Endometrial microvascular endothelial cells (primary cell): ENCODE results near the gene IGFBPL1. TPM values are rescaled to one million over a fixed set of nuclear protein-coding genes. Genes with fewer than 3 reads are reported as not detected.
"Not testable (repeated sequence)": the region's sequence is repeated elsewhere in the genome, so short reads cannot be mapped to it uniquely, and the experiment has no call there.

Experiments used
- in situ Hi-C: cut with HindIII; loops from 2 replicates; pipeline ENCODE4 v1.10.0; 2017; ENCODE audit warnings: low sequenced_read_pairs, low pct_unique_long_range_greater_than_20kb; ENCODE audit errors: inconsistent ontology term
- total RNA-seq: library from RNA; depleted of rRNA; stranded (reverse); fragments of >200 nt; gene quantifications from one replicate; pipeline ENCODE4 v1.2.3, GENCODE V29; 2015; ENCODE audit errors: inconsistent ontology term

IGFBPL1 gene
- total RNA-seq, 1 donor from 2014 or later = not detected

DNA sequence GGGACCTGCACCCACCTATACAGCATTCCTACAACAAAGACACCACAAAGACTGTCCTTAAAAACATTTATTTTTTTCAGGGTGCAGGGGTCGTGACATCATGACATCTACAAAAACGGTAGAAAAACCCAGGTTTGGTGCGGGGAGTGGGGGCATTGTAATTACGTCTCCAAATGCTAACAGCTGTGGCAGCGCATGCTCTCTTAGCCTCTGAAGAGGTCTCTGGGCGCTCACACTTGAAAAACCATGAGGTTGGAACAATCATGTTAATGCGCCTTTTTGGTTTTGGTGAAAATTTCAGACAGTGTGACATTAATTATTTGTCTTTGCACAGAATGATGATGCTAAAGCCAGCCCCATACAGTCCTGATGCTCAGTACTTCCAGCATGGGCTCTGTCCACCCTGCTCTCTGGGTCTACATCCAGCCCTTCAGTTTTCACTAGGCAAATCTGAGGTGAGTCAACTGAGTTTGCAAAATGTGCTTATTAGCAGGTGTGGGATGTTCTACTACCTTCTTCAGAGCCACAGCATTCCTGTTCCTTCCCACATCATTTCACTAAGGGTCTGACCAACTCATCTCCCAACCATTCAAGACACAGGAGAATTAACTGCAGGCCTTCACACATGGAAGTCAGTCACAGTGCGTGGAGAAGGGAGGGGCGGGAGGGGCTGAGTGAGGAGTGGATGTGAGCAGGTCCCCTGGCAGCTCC lies 17.6 kb downstream of the IGFBPL1 start:
- in situ Hi-C loops = no loop called here

DNA sequence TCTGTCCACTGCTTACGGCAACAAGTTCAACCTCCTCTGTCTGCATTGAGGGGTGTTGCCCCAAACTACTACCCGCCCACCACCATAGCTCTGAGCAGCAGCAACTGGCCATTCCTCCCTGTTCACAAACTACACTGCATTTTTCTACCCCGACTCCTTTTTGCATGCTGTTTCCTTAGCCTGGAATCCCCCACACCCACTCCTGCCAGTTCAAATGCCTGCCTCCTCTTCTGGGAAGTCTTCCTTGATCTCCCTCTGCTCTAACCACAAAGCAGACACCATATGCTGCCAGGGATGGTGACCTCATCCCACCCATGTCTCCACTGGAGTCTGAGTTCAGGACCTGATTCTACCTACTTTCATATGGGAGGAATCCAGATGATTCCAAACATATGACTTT lies 18.5 kb downstream of the IGFBPL1 start:
- in situ Hi-C loops = no loop called here

DNA sequence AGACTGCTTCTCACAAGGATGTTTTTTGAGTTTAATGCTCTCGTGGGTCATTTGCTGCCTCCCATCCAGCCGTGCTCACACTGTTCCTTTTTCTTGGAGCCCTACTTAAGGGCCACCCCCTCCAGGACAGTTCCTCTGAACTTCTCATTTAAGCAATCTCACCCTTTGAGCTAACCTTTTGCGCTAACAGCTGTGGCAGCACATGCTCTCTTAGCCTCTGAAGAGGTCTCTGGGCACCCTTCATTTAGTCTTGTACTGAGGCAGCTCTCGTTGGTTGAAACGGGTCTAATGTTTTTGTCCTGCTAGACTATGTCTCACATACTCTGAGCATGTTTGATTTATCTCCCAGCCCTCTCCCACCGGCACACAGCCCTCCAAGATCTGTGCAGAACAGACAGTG lies 19.9 kb downstream of the IGFBPL1 start:
- in situ Hi-C loops = no loop called here

DNA sequence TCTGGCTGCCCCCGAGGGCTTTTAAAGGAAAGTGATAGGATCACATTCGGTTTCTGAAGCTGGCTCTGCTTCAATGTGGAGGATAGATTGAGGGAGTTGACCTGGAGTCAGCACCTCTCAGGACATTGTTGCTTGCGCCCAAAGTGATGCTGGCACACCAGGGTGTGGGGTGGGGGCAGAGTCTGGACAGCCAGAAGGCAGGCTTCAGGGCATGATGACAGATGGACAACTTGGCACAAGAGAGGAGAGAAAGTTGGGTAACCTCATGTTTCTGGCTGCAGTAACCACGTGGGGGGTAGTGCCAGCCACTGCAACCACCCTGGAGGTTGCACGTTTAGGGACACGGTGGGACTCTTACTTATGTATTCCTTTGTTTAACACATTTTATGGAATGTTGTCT lies 22.3 kb downstream of the IGFBPL1 start:
- in situ Hi-C loops = no loop called here

DNA sequence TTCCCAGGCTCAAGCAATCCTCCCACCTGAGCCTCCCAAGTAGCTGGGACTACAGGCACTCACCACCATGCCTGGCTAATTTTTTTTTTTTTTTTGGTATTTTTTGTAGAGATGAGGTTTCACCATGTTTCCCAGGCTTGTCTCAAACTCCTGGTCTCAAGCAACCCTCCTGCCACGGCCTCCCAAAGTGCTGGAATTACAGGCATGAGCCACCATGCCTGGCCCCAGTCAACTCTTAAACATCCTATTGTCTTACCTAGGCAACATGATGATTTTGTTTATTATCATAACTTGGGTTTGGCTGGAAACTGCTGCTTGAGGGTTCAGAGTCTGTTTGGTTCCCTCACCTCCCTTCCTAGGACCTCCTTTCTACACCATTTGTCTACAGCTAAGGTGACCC lies 25.1 kb downstream of the IGFBPL1 start:
- in situ Hi-C loops = not testable (repeated sequence)

DNA sequence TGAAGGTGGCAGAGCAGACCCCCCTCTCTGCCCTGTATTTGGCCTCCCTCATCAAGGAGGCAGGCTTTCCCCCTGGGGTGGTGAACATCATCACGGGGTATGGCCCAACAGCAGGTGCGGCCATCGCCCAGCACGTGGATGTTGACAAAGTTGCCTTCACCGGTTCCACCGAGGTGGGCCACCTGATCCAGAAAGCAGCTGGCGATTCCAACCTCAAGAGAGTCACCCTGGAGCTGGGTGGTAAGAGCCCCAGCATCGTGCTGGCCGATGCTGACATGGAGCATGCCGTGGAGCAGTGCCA lies 27.9 kb downstream of the IGFBPL1 start:
- in situ Hi-C loops = no loop called here

DNA sequence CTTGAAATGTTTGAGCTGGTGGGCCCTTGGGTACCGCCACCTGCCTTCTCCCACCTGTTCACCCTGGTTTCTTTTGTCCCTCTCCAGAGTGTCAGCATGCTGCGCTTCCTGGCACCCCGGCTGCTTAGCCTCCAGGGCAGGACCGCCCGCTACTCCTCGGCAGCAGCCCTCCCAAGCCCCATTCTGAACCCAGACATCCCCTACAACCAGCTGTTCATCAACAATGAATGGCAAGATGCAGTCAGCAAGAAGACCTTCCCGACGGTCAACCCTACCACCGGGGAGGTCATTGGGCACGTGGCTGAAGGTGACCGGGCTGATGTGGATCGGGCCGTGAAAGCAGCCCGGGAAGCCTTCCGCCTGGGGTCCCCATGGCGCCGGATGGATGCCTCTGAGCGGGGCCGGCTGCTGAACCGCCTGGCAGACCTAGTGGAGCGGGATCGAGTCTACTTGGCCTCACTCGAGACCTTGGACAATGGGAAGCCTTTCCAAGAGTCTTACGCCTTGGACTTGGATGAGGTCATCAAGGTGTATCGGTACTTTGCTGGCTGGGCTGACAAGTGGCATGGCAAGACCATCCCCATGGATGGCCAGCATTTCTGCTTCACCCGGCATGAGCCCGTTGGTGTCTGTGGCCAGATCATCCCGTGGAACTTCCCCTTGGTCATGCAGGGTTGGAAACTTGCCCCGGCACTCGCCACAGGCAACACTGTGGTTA lies 28.4 kb downstream of the IGFBPL1 start:
- in situ Hi-C loops = no loop called here

DNA sequence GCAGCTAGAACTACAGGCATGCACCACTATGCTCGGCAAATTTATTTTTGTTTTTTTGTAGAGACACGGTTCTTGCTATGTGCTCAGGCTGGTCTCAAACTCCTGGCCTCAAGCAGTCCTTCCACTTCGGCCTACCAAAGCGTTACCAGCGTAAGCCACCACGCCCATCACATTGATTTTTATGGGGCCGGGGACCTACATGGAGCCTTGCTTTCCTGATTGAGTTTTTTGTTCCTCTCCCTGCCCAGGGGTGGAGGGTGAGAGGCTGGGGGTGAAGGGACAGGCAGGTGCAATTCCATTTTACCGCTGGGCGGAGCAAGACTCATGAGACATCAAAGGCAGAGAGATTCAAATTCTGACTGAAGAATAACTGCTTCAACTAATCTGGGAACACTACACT lies 29.8 kb downstream of the IGFBPL1 start:
- in situ Hi-C loops = no loop called here

DNA sequence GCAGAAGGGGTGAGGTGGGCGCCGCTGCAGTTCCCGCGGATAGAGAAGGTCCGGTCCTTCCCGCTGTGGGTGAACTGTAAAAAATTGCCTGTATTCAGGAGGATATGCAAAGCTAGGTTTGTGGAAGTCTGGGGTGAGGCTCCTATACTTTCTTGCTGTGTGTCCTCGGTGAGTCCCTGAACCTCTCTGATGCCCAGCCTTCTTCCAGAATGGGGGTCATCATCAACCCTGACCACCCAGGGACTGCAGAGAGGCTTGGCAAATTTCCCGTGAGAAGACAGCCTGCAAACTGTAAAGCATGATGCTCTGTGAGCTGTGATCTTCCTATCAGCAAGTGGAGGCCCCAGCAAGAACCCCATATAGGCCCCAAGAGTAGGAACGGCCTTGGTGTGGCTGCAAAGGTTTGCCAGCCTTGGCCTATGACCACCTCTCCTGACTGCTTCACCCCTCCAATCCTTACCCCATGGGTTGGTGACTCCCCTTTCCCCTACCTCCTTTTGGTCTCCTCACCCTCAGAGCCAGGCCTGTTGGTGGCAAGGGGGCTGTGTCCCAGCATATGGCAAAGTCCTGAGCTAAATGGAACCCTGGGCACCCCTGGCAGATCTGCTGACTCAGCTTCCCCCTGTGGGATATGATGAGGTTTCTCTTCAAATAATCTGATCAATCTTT lies 31.0 kb downstream of the IGFBPL1 start:
- in situ Hi-C loops = no loop called here

DNA sequence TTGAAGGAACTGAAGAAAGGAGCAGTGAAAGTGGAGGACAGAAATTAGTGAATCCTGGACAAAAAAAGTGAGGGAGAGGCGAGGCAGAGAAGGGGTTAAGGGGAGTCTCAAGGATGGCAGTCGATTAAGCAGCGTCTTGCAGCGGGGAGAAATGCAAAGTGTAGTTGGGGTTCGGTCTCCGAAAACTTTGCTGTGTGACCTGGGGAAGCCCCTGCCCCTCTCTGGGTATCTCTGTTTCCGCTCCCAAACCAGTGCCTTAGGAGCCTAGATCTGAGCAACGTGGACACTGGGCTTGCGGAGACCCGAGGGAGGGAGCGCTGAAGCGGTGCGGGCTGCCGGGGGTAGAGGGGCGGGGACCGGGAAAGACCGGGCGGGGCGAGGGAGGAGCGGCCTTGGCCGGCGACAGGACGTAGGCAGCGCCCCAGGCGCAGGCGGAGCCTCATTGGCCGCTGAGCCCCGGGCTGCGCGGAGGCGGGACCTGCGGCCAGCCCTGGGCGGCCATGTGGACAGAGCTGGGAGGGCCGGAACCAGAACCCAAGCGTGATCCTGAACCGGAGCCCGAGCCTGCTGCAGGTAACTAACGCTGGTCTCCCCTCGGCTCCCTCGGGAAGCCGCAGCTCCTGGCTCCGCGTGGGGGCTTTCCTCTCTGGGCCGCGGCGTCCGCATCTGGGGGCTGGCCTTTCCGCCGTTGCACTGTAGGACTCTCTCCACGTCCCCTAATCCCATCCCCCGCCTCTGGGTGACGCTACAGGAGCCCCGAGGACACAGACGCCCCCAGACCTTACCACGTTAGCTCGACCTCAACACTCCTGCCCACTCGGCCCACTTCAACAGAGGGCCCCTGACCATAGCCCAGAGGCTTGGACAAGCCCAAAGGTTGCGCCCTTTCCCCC lies 31.8 kb downstream of the IGFBPL1 start, which contains the start of gene ALDH1B1:
Gene ALDH1B1, plus strand, starts transcription at position 468 of the 893 bp plus-strand sequence. CDS start 3,047 bp downstream, outside the sequence.
- in situ Hi-C loops = no loop called here

DNA sequence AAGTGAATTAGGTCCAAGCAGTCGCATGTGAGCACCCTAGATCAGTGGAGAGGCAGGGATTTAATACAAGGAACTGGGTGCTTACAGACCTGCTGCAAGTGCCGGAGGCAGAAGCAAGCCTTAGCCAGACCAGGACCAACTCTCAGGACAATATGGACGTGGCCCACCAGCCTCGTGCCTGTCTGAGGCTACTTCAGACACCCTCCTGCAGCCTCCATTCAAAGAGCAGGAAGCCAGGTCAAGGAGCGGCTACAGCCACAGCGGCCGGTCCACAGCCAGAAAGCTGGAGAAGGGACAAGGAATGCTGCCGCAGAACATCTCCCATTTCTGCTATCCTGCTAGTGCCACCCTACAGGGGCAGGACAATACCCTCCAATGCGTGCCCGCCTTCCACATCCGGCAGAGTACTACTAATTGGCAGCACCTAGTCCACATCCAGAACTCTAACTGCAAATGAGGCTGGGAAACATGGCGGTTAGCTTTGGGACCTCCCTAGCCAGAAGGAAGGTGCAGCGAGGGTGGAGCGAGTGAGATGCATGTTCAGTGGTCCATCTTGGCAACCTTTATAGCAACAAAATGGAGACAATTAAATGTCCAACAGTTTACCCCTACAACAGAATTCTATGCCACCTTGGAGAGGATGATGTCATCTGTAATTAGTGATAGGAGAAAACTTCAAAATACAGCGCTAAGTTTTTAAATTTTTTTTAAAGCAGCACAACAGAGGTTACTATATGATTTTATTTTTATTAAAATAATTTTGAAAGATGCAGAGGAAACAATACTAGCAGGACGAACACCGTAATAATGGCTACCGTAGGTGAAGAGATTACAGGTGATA lies 32.8 kb downstream of the IGFBPL1 start:
- in situ Hi-C loops = no loop called here

DNA sequence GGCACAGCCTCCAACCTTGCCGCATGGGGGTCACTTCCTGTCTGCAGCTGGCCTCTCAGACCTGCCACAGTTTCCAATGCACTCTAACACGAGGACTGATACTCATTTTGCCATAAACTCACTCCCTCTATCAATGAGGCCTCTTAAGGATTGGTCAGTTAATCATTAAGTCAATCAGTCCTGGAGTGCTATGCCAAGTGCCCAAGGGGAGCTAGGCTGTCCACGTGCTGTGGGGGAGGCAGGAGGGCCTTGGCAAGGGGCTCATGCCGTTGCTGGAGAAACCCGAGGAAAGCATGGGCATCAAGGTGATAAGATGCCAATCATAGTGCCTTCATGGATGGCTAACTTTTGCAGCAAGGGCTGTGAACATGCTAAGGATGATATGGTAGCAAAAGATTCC lies 33.4 kb downstream of the IGFBPL1 start:
- in situ Hi-C loops = no loop called here

DNA sequence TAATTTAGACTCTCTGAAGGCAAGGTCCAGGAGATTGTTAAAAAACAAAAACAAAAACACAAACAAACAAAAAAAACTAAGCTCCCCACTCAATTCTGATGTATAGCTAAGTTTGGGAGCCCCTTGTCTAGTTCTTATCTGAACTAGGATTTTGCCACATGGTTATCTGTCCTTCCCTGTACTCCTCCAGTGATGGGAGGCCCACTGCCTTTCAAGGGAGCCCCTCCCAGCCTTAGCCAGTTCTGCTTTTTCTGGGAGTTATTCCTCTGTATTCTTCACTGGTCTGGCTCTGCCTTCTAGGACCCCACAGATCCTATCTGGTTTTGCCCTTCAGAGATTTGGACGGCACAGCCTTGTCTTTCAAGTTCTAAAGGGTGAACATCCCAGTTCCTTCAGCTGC lies 33.8 kb downstream of the IGFBPL1 start:
- in situ Hi-C loops = no loop called here

DNA sequence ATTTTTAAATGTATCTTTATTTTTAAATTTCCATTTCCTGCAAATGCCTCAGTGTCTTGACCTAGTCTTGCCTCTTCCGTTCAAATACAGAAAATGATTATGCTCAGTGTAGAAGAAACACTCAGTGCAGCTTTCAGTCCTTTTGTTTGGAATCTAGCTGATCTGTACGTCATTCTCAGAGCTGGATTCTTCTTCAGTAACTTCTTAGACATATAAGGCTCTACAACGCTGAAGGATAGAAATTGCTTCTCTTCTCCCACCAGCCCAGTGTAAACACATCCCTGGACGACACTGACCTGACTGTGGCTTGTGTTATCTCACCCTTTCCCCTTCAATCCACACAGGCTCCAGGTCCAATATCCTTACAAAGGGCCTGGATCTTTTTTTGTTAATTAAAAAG lies 34.9 kb downstream of the IGFBPL1 start:
- in situ Hi-C loops = no loop called here

DNA sequence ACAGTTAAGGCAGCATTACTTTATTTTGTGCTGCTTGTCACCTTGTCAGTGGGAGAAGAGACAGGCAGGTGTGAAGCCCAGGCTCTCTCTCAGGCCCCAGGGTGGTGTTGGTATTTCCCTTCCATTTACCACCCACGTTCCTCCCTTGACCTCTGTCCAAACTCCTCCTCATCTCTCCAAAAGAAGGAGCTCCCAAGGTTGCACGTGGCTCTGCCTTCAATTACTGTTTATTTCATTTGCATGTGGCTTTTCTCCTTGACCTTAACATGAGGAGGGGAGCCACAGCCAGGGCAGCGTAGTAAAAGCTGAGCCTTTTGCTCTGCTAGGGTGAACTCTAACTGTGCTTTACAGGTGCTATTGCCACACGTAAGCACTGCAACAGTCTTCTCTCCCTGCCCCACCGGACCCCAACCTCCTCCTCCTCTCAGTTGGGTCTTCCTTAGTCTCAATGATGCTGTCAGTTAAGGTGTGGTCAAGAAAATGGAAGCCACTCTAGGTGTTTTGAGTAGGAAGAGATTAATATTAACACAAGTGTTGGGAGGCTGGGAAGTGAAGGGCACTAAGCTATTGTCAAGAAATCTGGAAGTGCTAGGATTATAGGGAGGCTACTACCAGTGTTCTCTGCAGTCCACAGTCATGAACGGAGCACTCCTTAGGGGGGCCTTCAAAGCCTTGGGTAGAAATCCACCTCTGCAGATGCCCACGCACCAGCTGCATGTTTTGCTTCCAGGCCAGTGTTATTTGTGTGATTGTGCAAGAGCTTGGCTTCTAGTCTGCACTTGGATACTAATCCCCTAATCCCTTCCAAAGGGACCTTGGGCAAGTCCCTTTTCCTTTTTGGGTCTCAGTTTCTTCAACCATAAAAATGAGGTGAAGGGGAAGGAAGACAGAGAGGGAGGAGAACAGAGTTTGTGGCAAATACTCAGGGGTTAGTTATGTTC lies 35.7 kb downstream of the IGFBPL1 start:
- in situ Hi-C loops = no loop called here

DNA sequence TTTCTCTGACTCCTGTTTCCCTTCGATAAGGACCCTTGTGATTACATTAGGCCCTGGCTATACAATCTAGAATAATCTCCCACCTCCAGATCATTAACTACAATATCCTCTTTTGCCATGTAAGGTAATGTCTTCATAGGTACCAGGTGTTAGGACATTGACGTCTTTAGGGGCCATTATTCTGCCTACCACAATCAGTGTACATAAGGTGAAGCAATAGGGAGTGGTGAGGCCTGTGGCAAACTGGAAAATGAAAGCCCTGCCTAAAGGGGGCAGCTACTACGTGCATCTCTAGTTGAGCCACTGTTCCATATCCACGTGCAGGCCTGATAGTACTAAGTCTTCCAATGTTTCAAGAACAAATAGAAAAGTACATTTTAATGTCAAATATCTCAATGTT lies 36.5 kb downstream of the IGFBPL1 start:
- in situ Hi-C loops = no loop called here

DNA sequence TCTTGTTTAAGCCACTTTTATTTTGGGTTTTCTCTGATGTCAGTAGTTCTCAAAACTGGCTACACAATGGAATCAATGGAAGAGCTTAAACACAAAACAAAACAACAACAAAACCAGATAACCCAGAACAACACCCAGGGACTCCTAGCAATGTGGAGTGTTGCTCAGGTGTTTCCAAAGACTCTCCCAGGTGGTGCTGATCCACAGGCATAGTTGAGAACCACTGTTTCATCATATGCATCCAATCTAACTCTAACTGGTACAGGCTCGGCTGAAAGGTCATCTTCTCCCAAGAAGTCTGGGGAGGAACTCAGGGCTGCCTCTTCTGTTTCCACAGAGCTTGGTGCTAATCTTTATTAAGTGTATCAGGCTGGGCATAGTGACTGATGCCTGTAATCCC lies 37.2 kb downstream of the IGFBPL1 start:
- in situ Hi-C loops = no loop called here
